ENCODE measurements around the gene SIL1. TPM values are rescaled to one million over a fixed set of nuclear protein-coding genes. Genes with fewer than 3 reads are reported as not detected.

Gene SIL1
- total RNA-seq, 3 donors from 2014 or later (not counting 1 experiment from before 2014, with no cell fraction given) = 16.9 to 22.5 (median 22.4) TPM

DNA sequence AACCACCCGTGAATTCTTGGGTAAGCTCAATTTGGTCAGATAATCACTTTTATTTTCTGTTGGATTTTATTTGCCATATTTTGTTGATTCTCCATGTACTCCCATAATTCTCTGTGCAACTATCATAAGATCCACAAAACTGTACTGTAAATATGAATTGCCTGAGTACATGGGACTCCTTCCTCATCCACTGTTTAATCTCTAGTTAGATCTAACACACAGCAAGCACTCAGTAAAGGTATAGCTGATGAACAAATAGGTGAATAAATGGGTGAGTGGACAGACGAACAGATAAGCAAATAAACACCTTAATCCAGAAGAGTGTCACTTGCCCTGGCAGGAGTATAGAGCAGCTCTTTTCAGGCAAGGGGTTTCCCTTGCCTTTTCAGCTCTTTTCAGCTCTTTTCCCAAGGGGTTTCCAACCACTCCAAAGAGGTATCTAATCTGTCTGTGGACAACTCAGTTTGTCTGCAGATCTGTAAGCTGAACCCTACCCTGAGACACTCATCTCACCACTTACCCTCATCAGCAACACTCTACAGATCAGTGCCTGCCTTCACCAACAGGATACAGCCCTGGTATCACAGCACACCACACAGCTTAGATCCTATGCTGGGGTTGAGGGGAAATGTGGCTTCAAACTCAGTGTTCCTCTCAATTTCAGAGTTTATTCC lies 51.2 kb downstream of the SIL1 start:
- H3K27me3 Mint-ChIP-seq (ENCODE audit: low read depth in 2 of 2) = no peaks in the 10 kb centered on the region
- peak overlapping the region in 1 of 2 donors; percentile 27 for H3K27ac Mint-ChIP-seq
- no peak overlapping the region for H3K27ac ChIP-seq (ENCODE audit: low read length)
- TF ChIP-seq, protein P1, sequence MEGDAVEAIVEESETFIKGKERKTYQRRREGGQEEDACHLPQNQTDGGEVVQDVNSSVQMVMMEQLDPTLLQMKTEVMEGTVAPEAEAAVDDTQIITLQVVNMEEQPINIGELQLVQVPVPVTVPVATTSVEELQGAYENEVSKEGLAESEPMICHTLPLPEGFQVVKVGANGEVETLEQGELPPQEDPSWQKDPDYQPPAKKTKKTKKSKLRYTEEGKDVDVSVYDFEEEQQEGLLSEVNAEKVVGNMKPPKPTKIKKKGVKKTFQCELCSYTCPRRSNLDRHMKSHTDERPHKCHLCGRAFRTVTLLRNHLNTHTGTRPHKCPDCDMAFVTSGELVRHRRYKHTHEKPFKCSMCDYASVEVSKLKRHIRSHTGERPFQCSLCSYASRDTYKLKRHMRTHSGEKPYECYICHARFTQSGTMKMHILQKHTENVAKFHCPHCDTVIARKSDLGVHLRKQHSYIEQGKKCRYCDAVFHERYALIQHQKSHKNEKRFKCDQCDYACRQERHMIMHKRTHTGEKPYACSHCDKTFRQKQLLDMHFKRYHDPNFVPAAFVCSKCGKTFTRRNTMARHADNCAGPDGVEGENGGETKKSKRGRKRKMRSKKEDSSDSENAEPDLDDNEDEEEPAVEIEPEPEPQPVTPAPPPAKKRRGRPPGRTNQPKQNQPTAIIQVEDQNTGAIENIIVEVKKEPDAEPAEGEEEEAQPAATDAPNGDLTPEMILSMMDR (IDR thresholded peaks at IDR 0.05) = no peak
- DNase-seq (no peak), ATAC-seq (peak in 1 of 3 donors; percentile 40)
- H3K36me3 ChIP-seq (ENCODE audit: control insufficient read depth, insufficient read depth, low read length) = no peaks in the 10 kb centered on the region
- H3K27me3 ChIP-seq (ENCODE audit: control insufficient read depth, insufficient read depth, low read length) = no peaks in the 10 kb centered on the region
- H3K4me3 ChIP-seq (ENCODE audit: low read length) = no peak overlapping the region
- no peaks in the 10 kb centered on the region for H3K9me3 Mint-ChIP-seq
- H3K4me1 Mint-ChIP-seq = peaks cover 10 to 26% of the 10 kb centered on the region in 2 donors
- H3K4me1 ChIP-seq (ENCODE audit: control insufficient read depth, insufficient read depth, low read length) = no peaks in the 10 kb centered on the region
- no peaks in the 10 kb centered on the region for H3K36me3 Mint-ChIP-seq
- no peak overlapping the region for H3K4me3 Mint-ChIP-seq
- 71% methylated on average over 1 of the region's 2 CpGs for WGBS (ENCODE audit: insufficient coverage)
- no peaks in the 10 kb centered on the region for H3K9me3 ChIP-seq (ENCODE audit: control insufficient read depth, insufficient read depth, low read length)
- intact Hi-C loops (cut with micrococcal nuclease) = no loop called here

DNA sequence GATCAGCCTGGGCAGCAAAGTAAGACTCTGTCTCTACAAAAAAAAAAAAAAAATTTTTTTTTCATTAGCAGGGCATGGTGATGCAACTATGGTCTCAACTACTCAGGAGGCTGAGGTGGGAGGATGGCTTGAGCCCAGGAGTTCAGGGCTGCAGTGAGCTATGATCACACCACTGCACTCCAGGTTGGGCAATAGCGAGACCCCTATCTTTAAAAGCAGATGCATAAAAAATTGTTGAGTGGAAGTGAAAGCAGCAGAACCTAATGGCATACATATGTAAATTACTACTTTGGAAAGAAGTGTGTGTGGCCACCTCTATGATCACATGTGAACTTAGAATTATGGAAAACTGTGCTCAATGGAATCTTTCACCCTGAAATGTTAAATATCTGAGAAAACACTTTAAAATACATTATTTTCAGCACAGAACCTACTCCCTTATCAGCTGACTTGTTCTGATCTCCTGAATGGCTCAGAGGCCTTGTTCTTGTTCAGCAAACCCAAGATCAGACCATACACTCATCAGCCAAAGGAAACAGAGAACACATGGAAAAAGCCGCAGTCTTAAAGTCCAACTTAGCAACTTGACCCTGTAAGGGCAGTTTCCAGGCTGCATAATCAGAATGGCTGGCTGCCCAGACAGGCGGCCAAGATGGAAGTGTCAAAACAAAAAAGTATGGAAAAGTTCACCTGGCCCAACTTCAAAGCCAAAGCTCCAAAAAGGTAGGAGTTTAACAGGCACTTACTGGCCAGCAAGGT lies 56.5 kb downstream of the SIL1 start:
- 85% methylated on average over 3 of the region's 3 CpGs for WGBS (ENCODE audit: insufficient coverage)
- TF ChIP-seq, protein P1 (IDR thresholded peaks at IDR 0.05) = no peak
- H3K27me3 Mint-ChIP-seq (ENCODE audit: low read depth in 2 of 2) = no peaks in the 10 kb centered on the region
- ATAC-seq = no peak
- no peaks in the 10 kb centered on the region for H3K9me3 Mint-ChIP-seq
- H3K27ac ChIP-seq (ENCODE audit: low read length) = no peak overlapping the region
- no peak overlapping the region for H3K4me3 ChIP-seq (ENCODE audit: low read length)
- no peak overlapping the region for H3K4me3 Mint-ChIP-seq
- no peak for DNase-seq
- no peaks in the 10 kb centered on the region for H3K9me3 ChIP-seq (ENCODE audit: control insufficient read depth, insufficient read depth, low read length)
- H3K4me1 Mint-ChIP-seq = peaks cover 17 to 19% of the 10 kb centered on the region in 2 donors
- H3K4me1 ChIP-seq (ENCODE audit: control insufficient read depth, insufficient read depth, low read length) = no peaks in the 10 kb centered on the region
- H3K27me3 ChIP-seq (ENCODE audit: control insufficient read depth, insufficient read depth, low read length) = no peaks in the 10 kb centered on the region
- H3K27ac Mint-ChIP-seq = no peak overlapping the region
- intact Hi-C loops (cut with micrococcal nuclease) = no loop called here
- H3K36me3 ChIP-seq (ENCODE audit: control insufficient read depth, insufficient read depth, low read length) = no peaks in the 10 kb centered on the region
- no peaks in the 10 kb centered on the region for H3K36me3 Mint-ChIP-seq

DNA sequence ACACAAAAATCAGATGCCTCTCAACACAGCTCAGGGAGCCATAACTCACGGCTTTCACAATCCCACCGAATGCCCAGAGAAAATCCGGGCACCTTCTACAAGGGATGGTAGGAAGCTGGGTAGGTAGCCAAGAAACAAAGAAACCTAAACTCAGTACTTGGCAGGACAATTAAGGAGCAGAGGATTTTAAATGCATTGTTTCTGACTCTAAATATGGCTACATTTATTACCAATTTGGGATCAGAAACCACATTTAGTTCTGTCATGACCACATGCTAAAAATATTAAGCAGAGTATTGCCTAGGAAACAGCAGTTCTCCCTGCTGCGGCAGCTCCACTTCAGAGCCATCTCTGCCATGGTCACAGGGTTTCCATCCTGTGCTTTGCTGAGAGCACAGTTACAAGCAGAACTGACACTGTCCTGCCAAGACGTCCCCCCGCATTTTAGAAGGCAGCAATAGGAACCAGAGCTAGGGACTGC lies 57.5 kb downstream of the SIL1 start:
- DNase-seq (no peak), ATAC-seq (no peak)

More for the DNA sequence above, 57.5 kb downstream of the SIL1 start:
- H3K4me3 ChIP-seq (ENCODE audit: low read length) = no peak overlapping the region
- no peak overlapping the region for H3K27ac Mint-ChIP-seq
- TF ChIP-seq, protein P1 (IDR thresholded peaks at IDR 0.05) = no peak
- H3K4me1 ChIP-seq (ENCODE audit: control insufficient read depth, insufficient read depth, low read length) = no peaks in the 10 kb centered on the region
- peaks cover 17 to 19% of the 10 kb centered on the region in 2 donors for H3K4me1 Mint-ChIP-seq
- no peaks in the 10 kb centered on the region for H3K36me3 ChIP-seq (ENCODE audit: control insufficient read depth, insufficient read depth, low read length)
- no peaks in the 10 kb centered on the region for H3K36me3 Mint-ChIP-seq
- no peaks in the 10 kb centered on the region for H3K27me3 ChIP-seq (ENCODE audit: control insufficient read depth, insufficient read depth, low read length)
- 49% methylated on average over 6 of the region's 6 CpGs for WGBS (ENCODE audit: insufficient coverage)
- H3K4me3 Mint-ChIP-seq = no peak overlapping the region
- H3K27me3 Mint-ChIP-seq (ENCODE audit: low read depth in 2 of 2) = no peaks in the 10 kb centered on the region
- H3K9me3 ChIP-seq (ENCODE audit: control insufficient read depth, insufficient read depth, low read length) = no peaks in the 10 kb centered on the region
- no peaks in the 10 kb centered on the region for H3K9me3 Mint-ChIP-seq
- intact Hi-C loops (cut with micrococcal nuclease) = no loop called here
- no peak overlapping the region for H3K27ac ChIP-seq (ENCODE audit: low read length)

Data from natural killer cell (primary cell).